ENCODE data around the gene BORCS5.

GRCh38 chr12:12406762-12407161, 49.9 kb downstream of the BORCS5 start:
- no peak for TF ChIP-seq CTCF (conservative IDR thresholded peaks at IDR 0.05; ENCODE audit: low read depth, low read length)
- no peak for TF ChIP-seq POLR2A (IDR thresholded peaks at IDR 0.05; ENCODE audit: low read depth, low read length)
- no peak for TF ChIP-seq CHD1 (IDR thresholded peaks at IDR 0.05; ENCODE audit: low read depth, low read length)
- no peak for TF ChIP-seq SMC3 (IDR thresholded peaks at IDR 0.05; ENCODE audit: low read depth, low read length)
- no peak for TF ChIP-seq RAD21 (IDR thresholded peaks at IDR 0.05; ENCODE audit: low read length)
- no peak for TF ChIP-seq MAFK (IDR thresholded peaks at IDR 0.05; ENCODE audit: low read depth, low read length)
- TF ChIP-seq FOS (IDR thresholded peaks at IDR 0.05; ENCODE audit: low read depth, low read length), result no peak
- TF ChIP-seq ELK1 (IDR thresholded peaks at IDR 0.05; ENCODE audit: borderline replicate concordance, low read depth, low read length), result no peak
- no peak for TF ChIP-seq RCOR1 (IDR thresholded peaks at IDR 0.05; ENCODE audit: insufficient replicate concordance, low read length)

All from IMR-90 (cell line).